ENCODE measurements around the gene TPST1. TPM values are rescaled to one million over a fixed set of nuclear protein-coding genes. Genes with fewer than 3 reads are reported as not detected.

TPST1 gene
- total RNA-seq, 1 experiment from 2014 or later, result 15.9 TPM

GRCh38 chr7:66296001-66296521, 90.9 kb downstream of the TPST1 start:
- Histone ChIP-seq H2BK5ac (ENCODE audit: insufficient read length, low read length) (no peak overlapping the region), H3K4me1 (ENCODE audit: insufficient read depth, low read length) (no peaks in the 10 kb centered on the region), H4K5ac (ENCODE audit: insufficient read length, low read depth, low read length) (no peak overlapping the region), H3K4me2 (ENCODE audit: insufficient read depth, insufficient read length, low read length) (no peak overlapping the region), H2BK15ac (ENCODE audit: low read depth, low read length) (no peak overlapping the region), H3K4ac (ENCODE audit: low read depth, low read length) (no peak overlapping the region), H3K9me3 (ENCODE audit: control insufficient read depth, low read depth, low read length) (no peaks in the 10 kb centered on the region), H4K20me1 (ENCODE audit: control insufficient read depth, insufficient read depth, insufficient read length) (no peaks in the 10 kb centered on the region), H3T11ph (ENCODE audit: low read length) (no peak overlapping the region), H3K18ac (ENCODE audit: insufficient read length, low read depth, low read length) (no peak overlapping the region), H2BK20ac (ENCODE audit: low read depth, low read length, poor library complexity, severe bottlenecking) (no peak overlapping the region), H2AFZ (ENCODE audit: low read length) (no peak overlapping the region), H3K79me1 (ENCODE audit: insufficient read depth, low read depth, low read length, poor library complexity, severe bottlenecking) (no peaks in the 10 kb centered on the region), H4K91ac (ENCODE audit: insufficient read length, low read depth, low read length) (no peak overlapping the region), H3K56ac (ENCODE audit: insufficient read length, low read depth, low read length) (no peak overlapping the region), H3K23me2 (ENCODE audit: insufficient read length, low read depth, low read length, poor library complexity, severe bottlenecking) (no peaks in the 10 kb centered on the region), H3K79me2 (ENCODE audit: insufficient read depth, low read length) (no peaks in the 10 kb centered on the region), H3K14ac (ENCODE audit: insufficient read depth, low read length) (no peak overlapping the region), H4K8ac (replicated peaks; ENCODE audit: insufficient read length, low read depth, low read length) (no peak overlapping the region), H2AK5ac (ENCODE audit: insufficient read length, low read length) (no peak overlapping the region), H3K27ac (ENCODE audit: insufficient read length, low read depth, low read length) (no peak overlapping the region), H3K23ac (ENCODE audit: insufficient read length, low read depth, low read length) (no peak overlapping the region), H2BK12ac (ENCODE audit: insufficient read length, low read depth, low read length) (no peak overlapping the region), H2BK120ac (ENCODE audit: low read depth, low read length, poor library complexity, severe bottlenecking) (no peak overlapping the region), H3K9ac (ENCODE audit: extremely low read depth, insufficient read length, low read length) (no peak overlapping the region), H3K27me3 (ENCODE audit: insufficient read depth, low read length) (no peaks in the 10 kb centered on the region)
- no peak for TF ChIP-seq CTCF (conservative IDR thresholded peaks at IDR 0.05)
- H3K36me3 Mint-ChIP-seq (ENCODE audit: insufficient read depth in 1 of 3, low read depth in 3 of 3), result peaks cover 9 to 31% (median 12%) of the 10 kb centered on the region in 3 experiments; a peak in 6 of 7 replicates
- no peak for DNase-seq
- H3K27ac Mint-ChIP-seq, result no peak overlapping the region
- peaks cover 7 to 16% of the 10 kb centered on the region in 2 experiments for H3K9me3 Mint-ChIP-seq
- H3K4me3 Mint-ChIP-seq, result no peak overlapping the region
- peaks cover under 1 to 3% of the 10 kb centered on the region in 2 experiments; a peak in 1 of 4 replicates for H3K4me1 Mint-ChIP-seq
- WGBS (ENCODE audit: extremely low coverage, insufficient read length, low lambda C conversion rate), result no CpG with 5 or more reads among the region's 1 CpG
- H3K27me3 Mint-ChIP-seq (ENCODE audit: low read depth), result no peaks in the 10 kb centered on the region
